T-cell (primary cell): ENCODE data around the gene ADGRG6. TPM values are rescaled to one million over a fixed set of nuclear protein-coding genes. Genes with fewer than 3 reads are reported as not detected.

Experiments
- ATAC-seq, 4 experiments: fragments of 200-7000 bp in 3 of 4; fragments of 150-1000 bp in 1 of 4; cut with Tn5 transposase; replicated peaks in 1 of 4; 1 replicate in 3 of 4; 2 replicates in 1 of 4; pipeline ENCODE4 v1.10.0; 2021; ENCODE audit warnings: moderate library complexity in 3 of 4, mild to moderate bottlenecking in 2 of 4, moderate number of reproducible peaks in 1 of 4
- CTCF ChIA-PET, 2 donors: fragments of 300-600 bp; sonication (Branson Sonifier 250); formaldehyde crosslinking; loops; one replicate each; lab custom pipeline; 2022; ENCODE audit warnings: antibody characterized with exemption in 2 of 2; lab: Charles Lee
- POLR2A ChIA-PET, 2 donors: fragments of 300-600 bp; sonication (Branson Sonifier 250); formaldehyde crosslinking; loops; one replicate each; lab custom pipeline; 2022; ENCODE audit warnings: antibody characterized with exemption in 2 of 2; lab: Charles Lee
- DNase-seq, 35 experiments: peaks; one replicate each; pipeline versions ENCODE4 v3.0.0 to v3.0.0-alpha.2; 2013 to 2023
- H3K27ac ChIP-seq: one replicate; pipeline ENCODE4 v1.5.1; 2013; ENCODE audit warnings: low read length
- H3K27me3 ChIP-seq, 2 experiments: replicated peaks in 1 of 2; 1 replicate in 1 of 2; 2 replicates in 1 of 2; pipeline versions ENCODE4 v1.6.1 to v1.7.0; 2013; ENCODE audit warnings: low read length in 1 of 2, mixed read lengths in 1 of 2; ENCODE audit not compliant: control insufficient read depth in 2 of 2, insufficient read depth in 2 of 2; ENCODE audit errors: extremely low read depth in 1 of 2
- H3K36me3 ChIP-seq, 2 donors: 1 replicate in 1 of 2; 2 replicates in 1 of 2; pipeline versions ENCODE4 v1.6.1 to v1.7.0; 2013; ENCODE audit warnings: low read length in 1 of 2; ENCODE audit not compliant: control insufficient read depth in 2 of 2, insufficient read depth in 1 of 2; ENCODE audit errors: extremely low read depth in 1 of 2
- H3K4me1 ChIP-seq, 2 experiments: 1 replicate in 1 of 2; 2 replicates in 1 of 2; pipeline versions ENCODE4 v1.6.1 to v1.7.0; 2013; ENCODE audit warnings: low read length in 2 of 2, mixed read lengths in 1 of 2; ENCODE audit not compliant: insufficient read depth in 2 of 2, control insufficient read depth in 1 of 2; ENCODE audit errors: extremely low read depth in 1 of 2
- H3K4me3 ChIP-seq, 2 donors: 1 replicate in 1 of 2; 2 replicates in 1 of 2; pipeline versions ENCODE4 v1.5.1 to v1.7.0; 2013; ENCODE audit warnings: mild to moderate bottlenecking in 2 of 2, low read length in 1 of 2, moderate library complexity in 1 of 2; ENCODE audit not compliant: control insufficient read depth in 1 of 2; ENCODE audit errors: extremely low read depth in 1 of 2
- H3K9me3 ChIP-seq: 2 replicates; pipeline ENCODE4 v1.7.0; 2013
- H3K27ac Mint-ChIP-seq, 2 donors: one replicate each; pipeline ENCODE4 v1.8.0; 2020 to 2021; ENCODE audit warnings: mild to moderate bottlenecking in 2 of 2, mixed read lengths in 2 of 2
- H3K27me3 Mint-ChIP-seq, 2 donors: one replicate each; pipeline ENCODE4 v1.8.0; 2021 to 2022; ENCODE audit warnings: mixed read lengths in 2 of 2
- H3K36me3 Mint-ChIP-seq: one replicate; pipeline ENCODE4 v1.8.0; 2021; ENCODE audit warnings: mixed read lengths
- H3K4me1 Mint-ChIP-seq, 3 donors: one replicate each; pipeline ENCODE4 v1.8.0; 2020 to 2022; ENCODE audit warnings: mixed read lengths in 3 of 3, mild to moderate bottlenecking in 1 of 3
- H3K4me3 Mint-ChIP-seq, 3 donors: one replicate each; pipeline ENCODE4 v1.8.0; 2020 to 2022; ENCODE audit warnings: mild to moderate bottlenecking in 3 of 3, mixed read lengths in 3 of 3, moderate library complexity in 3 of 3
- H3K9me3 Mint-ChIP-seq, 3 donors: one replicate each; pipeline ENCODE4 v1.8.0; 2020 to 2022; ENCODE audit warnings: mixed read lengths in 3 of 3
- WGBS: methylation state at CpG from one replicate; pipeline ENCODE4 v1.1.5; 2013; ENCODE audit warnings: missing lambda C conversion rate; ENCODE audit not compliant: insufficient coverage; 5-methylcytosine and 5-hydroxymethylcytosine counted together
- total RNA-seq, 35 experiments: library from RNA in 6 of 35; stranded (reverse) in 6 of 35; fragments of 120-200 nt in 1 of 35; gene quantifications; one replicate each; pipeline versions ENCODE4 v1.2.1 to v1.2.4 and lab custom pipeline; 2013 to 2026

The ADGRG6 gene
- total RNA-seq, 5 donors from 2014 or later (not counting 1 experiment from before 2014, with no cell fraction given), result 0.51 to 0.89 (median 0.61) TPM

DNA sequence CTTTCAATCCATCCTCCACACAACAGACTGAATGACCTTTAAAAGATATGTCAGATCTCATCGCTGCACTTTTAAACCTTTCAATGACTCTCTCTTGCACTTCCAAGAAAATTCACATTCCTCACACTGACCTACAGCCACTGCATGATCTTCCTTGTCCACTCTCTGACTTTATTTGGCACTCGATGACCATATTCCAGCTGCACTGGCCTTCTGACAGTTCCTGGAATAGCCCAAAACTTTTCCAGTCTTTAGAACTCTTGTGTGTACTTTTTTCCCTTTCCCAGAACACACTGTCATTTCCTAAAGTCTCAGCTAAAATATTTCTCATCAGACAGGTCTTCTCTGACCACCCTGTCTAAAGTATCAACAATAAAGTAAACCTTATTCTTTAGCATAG, 174.6 kb downstream of the ADGRG6 start:
- Mint-ChIP-seq H3K27me3 (peaks cover 0 to 5% of the 10 kb centered on the region in 2 donors), H3K4me1 (peaks cover 5 to 8% (median 8%) of the 10 kb centered on the region in 3 donors), H3K27ac (no peak overlapping the region), H3K9me3 (no peaks in the 10 kb centered on the region), H3K4me3 (no peak overlapping the region), H3K36me3 (no peaks in the 10 kb centered on the region)
- H3K27ac ChIP-seq, result no peak overlapping the region
- DNase-seq (no peak), ATAC-seq (no peak)
- ChIA-PET POLR2A (no interaction called here), CTCF (interaction anchor here in 1 of 2 donors (1.8 to 2.7 kb wide), 2 partner anchors 90 to 951 kb away, joined by 8 to 17 read pairs; no protein-coding TSS in a partner anchor)
- peaks cover 0 to 2% of the 10 kb centered on the region in 2 experiments for H3K27me3 ChIP-seq
- H3K4me1 ChIP-seq, result no peaks in the 10 kb centered on the region
- 92% methylated on average over 2 of the region's 2 CpGs for WGBS
- H3K36me3 ChIP-seq, result no peaks in the 10 kb centered on the region
- H3K9me3 ChIP-seq, result no peaks in the 10 kb centered on the region
- no peak overlapping the region for H3K4me3 ChIP-seq

- H3K4me1 Mint-ChIP-seq, result peaks cover 5 to 8% (median 8%) of the 10 kb centered on the region in 3 donors
- ChIA-PET POLR2A (no interaction called here), CTCF (interaction anchor here (0.8 to 1.9 kb wide), 3 partner anchors 948 to 950 kb away, joined by 3 to 6 read pairs (median 3); no protein-coding TSS in a partner anchor)
- Histone ChIP-seq H3K4me1 (no peaks in the 10 kb centered on the region), H3K4me3 (no peak overlapping the region), H3K9me3 (no peaks in the 10 kb centered on the region), H3K27me3 (peaks cover 0 to 2% of the 10 kb centered on the region in 2 experiments), H3K36me3 (no peaks in the 10 kb centered on the region), H3K27ac (no peak overlapping the region)
- peaks cover 0 to 7% of the 10 kb centered on the region in 2 donors for H3K27me3 Mint-ChIP-seq
- ATAC-seq, result peak in 1 of 4 experiments; percentile 12
- DNase-seq, result peak in 1 of 35 experiments; percentile 3
- 80% methylated on average over 1 of the region's 2 CpGs for WGBS
- no peaks in the 10 kb centered on the region for H3K9me3 Mint-ChIP-seq
- no peak overlapping the region for H3K4me3 Mint-ChIP-seq
- no peaks in the 10 kb centered on the region for H3K36me3 Mint-ChIP-seq
- no peak overlapping the region for H3K27ac Mint-ChIP-seq
These were observed 176.3 kb downstream of the ADGRG6 start for GRCh38 chr6:142478117-142478516.

GRCh38 chr6:142481466-142481865, 179.7 kb downstream of the ADGRG6 start:
- no peak for DNase-seq
- H3K4me1 ChIP-seq, result no peaks in the 10 kb centered on the region
- peaks cover 0 to 2% (median 0%) of the 10 kb centered on the region in 3 donors for H3K4me1 Mint-ChIP-seq
- H3K9me3 Mint-ChIP-seq, result no peaks in the 10 kb centered on the region
- H3K27ac Mint-ChIP-seq, result peak overlapping the region in 1 of 2 donors; percentile 14
- POLR2A ChIA-PET, result interaction anchor here in 1 of 2 donors (0.6 kb wide), 1 partner anchor 906 kb away, joined by 7 read pairs; no protein-coding TSS in a partner anchor
- no peaks in the 10 kb centered on the region for H3K9me3 ChIP-seq
- ATAC-seq, result no peak
- H3K27me3 ChIP-seq, result no peaks in the 10 kb centered on the region
- no peaks in the 10 kb centered on the region for H3K36me3 Mint-ChIP-seq
- no peak overlapping the region for H3K27ac ChIP-seq
- H3K4me3 Mint-ChIP-seq, result no peak overlapping the region
- H3K27me3 Mint-ChIP-seq, result peaks cover 0 to 4% of the 10 kb centered on the region in 2 donors
- CTCF ChIA-PET, result interaction anchor here in 1 of 2 donors (0.7 kb wide), 1 partner anchor 946 kb away, joined by 3 read pairs; no protein-coding TSS in a partner anchor
- no peak overlapping the region for H3K4me3 ChIP-seq
- H3K36me3 ChIP-seq, result no peaks in the 10 kb centered on the region
- 86% methylated on average over 2 of the region's 4 CpGs for WGBS

DNA sequence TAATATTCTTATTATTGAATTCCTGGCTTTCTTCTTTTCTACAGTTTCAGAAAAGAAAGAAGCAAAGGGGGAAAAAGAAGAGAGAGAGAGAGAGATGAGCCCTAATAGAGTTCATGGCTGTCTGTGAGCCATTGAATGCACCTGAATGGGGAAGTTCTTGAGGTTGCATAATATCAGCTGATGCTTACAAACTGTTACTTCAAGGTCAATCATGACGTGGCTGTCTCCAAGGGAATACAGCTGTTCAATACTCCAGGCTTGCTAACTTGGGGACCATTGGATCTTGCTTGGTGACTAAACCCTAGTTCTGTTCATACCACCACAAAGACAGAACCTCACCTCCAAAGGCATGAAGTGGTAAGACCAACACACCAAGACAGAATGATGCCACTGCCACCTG, 180.4 kb downstream of the ADGRG6 start:
- Mint-ChIP-seq H3K4me1 (peaks cover 0 to 2% (median 0%) of the 10 kb centered on the region in 3 donors), H3K36me3 (no peaks in the 10 kb centered on the region), H3K4me3 (no peak overlapping the region), H3K9me3 (no peaks in the 10 kb centered on the region), H3K27ac (no peak overlapping the region), H3K27me3 (peaks cover 0 to 4% of the 10 kb centered on the region in 2 donors)
- no peaks in the 10 kb centered on the region for H3K9me3 ChIP-seq
- no peaks in the 10 kb centered on the region for H3K27me3 ChIP-seq
- ATAC-seq (no peak), DNase-seq (no peak)
- no peaks in the 10 kb centered on the region for H3K36me3 ChIP-seq
- ChIA-PET POLR2A (interaction anchor here in 1 of 2 donors (0.6 kb wide), 1 partner anchor 905 kb away, joined by 7 read pairs; no protein-coding TSS in a partner anchor), CTCF (interaction anchor here (0.7 to 2.3 kb wide), 2 partner anchors 7 to 945 kb away, joined by 3 to 7 read pairs; no protein-coding TSS in a partner anchor)
- H3K4me1 ChIP-seq, result no peaks in the 10 kb centered on the region
- H3K4me3 ChIP-seq, result no peak overlapping the region
- no peak overlapping the region for H3K27ac ChIP-seq
- 60% methylated on average over 1 of the region's 1 CpG for WGBS

- no peaks in the 10 kb centered on the region for H3K9me3 Mint-ChIP-seq
- no peaks in the 10 kb centered on the region for H3K9me3 ChIP-seq
- ChIA-PET CTCF (interaction anchor here (1.0 to 2.3 kb wide), 2 partner anchors 8 to 9 kb away, joined by 4 to 7 read pairs; no protein-coding TSS in a partner anchor), POLR2A (no interaction called here)
- no peaks in the 10 kb centered on the region for H3K36me3 Mint-ChIP-seq
- no peaks in the 10 kb centered on the region for H3K27me3 ChIP-seq
- DNase-seq (no peak), ATAC-seq (no peak)
- no peaks in the 10 kb centered on the region for H3K36me3 ChIP-seq
- H3K4me1 Mint-ChIP-seq, result peaks cover 0 to 2% (median 0%) of the 10 kb centered on the region in 3 donors
- H3K4me1 ChIP-seq, result no peaks in the 10 kb centered on the region
- no peak overlapping the region for H3K4me3 ChIP-seq
- no peak overlapping the region for H3K27ac Mint-ChIP-seq
- no peak overlapping the region for H3K4me3 Mint-ChIP-seq
- WGBS, result 17% methylated on average over 1 of the region's 5 CpGs
- no peak overlapping the region for H3K27ac ChIP-seq
- H3K27me3 Mint-ChIP-seq, result peaks cover 0 to 4% of the 10 kb centered on the region in 2 donors
These were observed 181.2 kb downstream of the ADGRG6 start for GRCh38 chr6:142482974-142483373.

DNA sequence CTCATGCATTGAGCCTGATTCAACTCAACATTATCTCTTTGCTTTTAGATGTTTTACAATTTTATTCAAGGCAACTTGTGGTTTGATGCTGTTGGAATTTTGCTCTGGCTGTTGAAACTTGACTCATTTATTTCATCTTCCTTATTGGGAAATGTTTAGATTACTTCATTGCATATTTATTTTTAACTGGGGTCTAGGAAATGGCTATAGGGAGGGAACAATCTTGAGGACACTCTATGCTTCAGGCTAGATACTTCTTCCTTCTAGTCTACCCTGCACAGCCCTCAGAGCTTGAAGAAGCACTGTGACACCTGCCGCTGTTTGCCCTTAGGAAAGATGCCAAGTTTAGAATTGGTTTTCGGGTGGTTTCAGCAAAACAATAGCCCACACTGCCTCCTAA, 183.4 kb downstream of the ADGRG6 start:
- 100% methylated on average over 1 of the region's 2 CpGs for WGBS
- Histone ChIP-seq H3K36me3 (no peaks in the 10 kb centered on the region), H3K27me3 (no peaks in the 10 kb centered on the region), H3K4me1 (no peaks in the 10 kb centered on the region), H3K4me3 (no peak overlapping the region), H3K9me3 (no peaks in the 10 kb centered on the region), H3K27ac (no peak overlapping the region)
- H3K4me1 Mint-ChIP-seq, result no peaks in the 10 kb centered on the region
- H3K36me3 Mint-ChIP-seq, result no peaks in the 10 kb centered on the region
- CTCF ChIA-PET, result no interaction called here
- H3K9me3 Mint-ChIP-seq, result no peaks in the 10 kb centered on the region
- no peak overlapping the region for H3K4me3 Mint-ChIP-seq
- POLR2A ChIA-PET, result no interaction called here
- no peak overlapping the region for H3K27ac Mint-ChIP-seq
- no peak for DNase-seq
- H3K27me3 Mint-ChIP-seq, result peaks cover 0 to 4% of the 10 kb centered on the region in 2 donors
- no peak for ATAC-seq
